ENCODE data around the gene DNMT3B.

The DNMT3B gene

DNA sequence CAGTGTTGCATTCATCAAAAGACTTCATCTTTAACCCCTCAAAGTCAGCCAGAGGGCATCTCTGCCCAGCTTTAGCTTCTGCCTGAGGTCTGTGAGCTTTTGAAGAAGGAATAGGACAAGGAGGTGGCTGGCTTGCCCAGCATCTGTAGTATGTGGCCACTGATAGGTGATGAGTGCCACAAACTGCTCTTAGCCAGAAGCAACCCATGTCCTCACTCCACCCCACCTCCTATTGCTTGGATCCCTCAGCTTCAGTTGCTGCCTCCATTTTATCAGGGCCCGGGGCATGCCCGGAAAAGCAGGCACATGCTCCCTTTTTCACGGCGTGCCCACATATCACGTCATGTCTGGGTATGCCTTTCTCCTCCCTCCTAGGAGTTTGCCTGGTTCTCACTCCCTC, 84.7 kb downstream of the DNMT3B start:
- Histone ChIP-seq H3K36me3 (ENCODE audit: insufficient read depth) (peaks cover 9% of the 10 kb centered on the region; the same call in 1 of the 2 replicates), H3K79me2 (ENCODE audit: insufficient read depth, low read depth) (peaks cover 31% of the 10 kb centered on the region; the same call in 1 of the 2 replicates), H3K27me3 (ENCODE audit: insufficient read depth, low read depth) (no peaks in the 10 kb centered on the region), H4K20me1 (ENCODE audit: insufficient read depth) (peaks cover 15% of the 10 kb centered on the region; the same call in 1 of the 2 replicates), H3K4me2 (no peak overlapping the region), H2AFZ (ENCODE audit: low read depth) (no peak overlapping the region), H3K27ac (no peak overlapping the region), H3K4me1 (ENCODE audit: low read depth, poor library complexity, severe bottlenecking) (peaks cover 18% of the 10 kb centered on the region), H3K9ac (no peak overlapping the region), H3K4me3 (IDR thresholded peaks at IDR 0.05; ENCODE audit: insufficient read depth, low read depth, low read length) (no peak overlapping the region)
- TF ChIP-seq CTCF (conservative IDR thresholded peaks at IDR 0.05; ENCODE audit: low read depth, low read length): no peak

GRCh38 chr20:32847964-32848363, 85.8 kb downstream of the DNMT3B start:
- H3K27me3 ChIP-seq (ENCODE audit: insufficient read depth, low read depth): no peaks in the 10 kb centered on the region
- no peak overlapping the region for H3K27ac ChIP-seq
- peaks cover 5% of the 10 kb centered on the region; the same call in 1 of the 2 replicates for H3K36me3 ChIP-seq (ENCODE audit: insufficient read depth)
- H4K20me1 ChIP-seq (ENCODE audit: insufficient read depth): peaks cover 15% of the 10 kb centered on the region; the same call in 1 of the 2 replicates
- no peak overlapping the region for H2AFZ ChIP-seq (ENCODE audit: low read depth)
- no peak overlapping the region for H3K4me2 ChIP-seq
- no peak overlapping the region for H3K9ac ChIP-seq
- peaks cover 22% of the 10 kb centered on the region; the same call in 1 of the 2 replicates for H3K79me2 ChIP-seq (ENCODE audit: insufficient read depth, low read depth)
- peaks cover 17% of the 10 kb centered on the region for H3K4me1 ChIP-seq (ENCODE audit: low read depth, poor library complexity, severe bottlenecking)
- no peak for TF ChIP-seq CTCF (conservative IDR thresholded peaks at IDR 0.05; ENCODE audit: low read depth, low read length)
- H3K4me3 ChIP-seq (IDR thresholded peaks at IDR 0.05; ENCODE audit: insufficient read depth, low read depth, low read length): no peak overlapping the region

- Histone ChIP-seq H2AFZ (ENCODE audit: low read depth) (no peak overlapping the region), H3K4me2 (no peak overlapping the region), H3K9ac (no peak overlapping the region), H3K4me3 (IDR thresholded peaks at IDR 0.05; ENCODE audit: insufficient read depth, low read depth, low read length) (no peak overlapping the region), H3K36me3 (ENCODE audit: insufficient read depth) (peaks cover 3% of the 10 kb centered on the region; the same call in 1 of the 2 replicates), H3K27me3 (ENCODE audit: insufficient read depth, low read depth) (no peaks in the 10 kb centered on the region), H3K79me2 (ENCODE audit: insufficient read depth, low read depth) (peaks cover 14% of the 10 kb centered on the region; the same call in 1 of the 2 replicates), H3K4me1 (ENCODE audit: low read depth, poor library complexity, severe bottlenecking) (peaks cover 15% of the 10 kb centered on the region), H4K20me1 (ENCODE audit: insufficient read depth) (peaks cover 15% of the 10 kb centered on the region; the same call in 1 of the 2 replicates), H3K27ac (no peak overlapping the region)
- no peak for TF ChIP-seq CTCF (conservative IDR thresholded peaks at IDR 0.05; ENCODE audit: low read depth, low read length)
Measured at GRCh38 chr20:32848846-32849245, 86.7 kb downstream of the DNMT3B start.

GRCh38 chr20:32849577-32849976, 87.4 kb downstream of the DNMT3B start:
- Histone ChIP-seq H3K27me3 (ENCODE audit: insufficient read depth, low read depth) (no peaks in the 10 kb centered on the region), H3K9ac (no peak overlapping the region), H3K36me3 (ENCODE audit: insufficient read depth) (peaks cover 3% of the 10 kb centered on the region; the same call in 1 of the 2 replicates), H3K4me3 (IDR thresholded peaks at IDR 0.05; ENCODE audit: insufficient read depth, low read depth, low read length) (no peak overlapping the region), H3K4me2 (no peak overlapping the region), H3K4me1 (ENCODE audit: low read depth, poor library complexity, severe bottlenecking) (peaks cover 21% of the 10 kb centered on the region), H2AFZ (ENCODE audit: low read depth) (no peak overlapping the region), H3K79me2 (ENCODE audit: insufficient read depth, low read depth) (peaks cover 8% of the 10 kb centered on the region; the same call in 1 of the 2 replicates), H3K27ac (no peak overlapping the region), H4K20me1 (ENCODE audit: insufficient read depth) (peaks cover 15% of the 10 kb centered on the region; the same call in 1 of the 2 replicates)
- no peak for TF ChIP-seq CTCF (conservative IDR thresholded peaks at IDR 0.05; ENCODE audit: low read depth, low read length)
